BLaER1 (cell line): Measurements from ENCODE around the gene CRYL1.

Source experiments
- H3K27ac ChIP-seq: shearing (Covaris generic); formaldehyde crosslinking; 2 replicates; pipeline ENCODE4 v1.8.1; 2022
- H3K27me3 ChIP-seq: shearing (Covaris generic); formaldehyde crosslinking; 2 replicates; pipeline ENCODE4 v1.8.1; 2022
- H3K36me3 ChIP-seq: shearing (Covaris generic); formaldehyde crosslinking; 2 replicates; pipeline ENCODE4 v1.8.1; 2022
- H3K4me1 ChIP-seq: shearing (Covaris generic); formaldehyde crosslinking; 2 replicates; pipeline ENCODE4 v1.8.1; 2022
- H3K4me2 ChIP-seq: shearing (Covaris generic); formaldehyde crosslinking; 2 replicates; pipeline ENCODE4 v1.8.1; 2022
- H3K4me3 ChIP-seq: shearing (Covaris generic); formaldehyde crosslinking; 2 replicates; pipeline ENCODE4 v1.8.1; 2022
- H3K9ac ChIP-seq: shearing (Covaris generic); formaldehyde crosslinking; 2 replicates; pipeline ENCODE4 v1.8.1; 2022
- H3K9me3 ChIP-seq: shearing (Covaris generic); formaldehyde crosslinking; 2 replicates; pipeline ENCODE4 v1.8.1; 2022
- H4K20me1 ChIP-seq: shearing (Covaris generic); formaldehyde crosslinking; 2 replicates; pipeline ENCODE4 v1.8.1; 2022
- Cebpa-rat ChIP-seq: shearing (Covaris generic); IDR thresholded peaks from 2 replicates; pipeline ENCODE4 v1.8.1; 2022

The CRYL1 gene

GRCh38 chr13:20399961-20400360 is 125.7 kb downstream of the CRYL1 start:
- Histone ChIP-seq H3K4me2 (no peak overlapping the region), H3K4me3 (no peak overlapping the region)

DNA sequence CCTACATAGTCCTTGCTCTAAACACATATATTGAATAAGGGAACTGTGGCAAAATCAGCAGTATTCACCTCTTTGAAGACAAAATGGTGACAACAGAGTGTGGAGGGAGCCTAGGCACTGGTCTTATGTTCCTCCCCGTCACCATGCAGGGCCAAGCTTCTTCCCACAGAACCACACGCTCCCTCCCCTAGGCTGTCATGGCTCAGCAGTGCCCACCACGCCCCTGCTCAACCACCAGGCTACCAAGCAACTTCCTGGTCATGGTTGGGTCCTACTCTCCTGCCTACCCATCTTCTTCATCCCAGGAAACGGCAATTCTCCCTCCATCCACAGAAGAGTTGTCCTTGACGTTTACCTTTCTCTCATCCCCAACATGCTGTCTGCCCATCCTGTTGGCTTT is 126.1 kb downstream of the CRYL1 start:
- Histone ChIP-seq H3K27me3 (no peaks in the 10 kb centered on the region), H3K9ac (no peak overlapping the region), H3K4me3 (no peak overlapping the region), H3K9me3 (0 out of 2 replicates have a peak, but pooled peaks cover 5% of the 10 kb centered on the region), H3K4me2 (0 out of 2 replicates have a peak overlapping the region, but pooled peaks have one; percentile 18), H3K4me1 (peaks cover 4% of the 10 kb centered on the region; the same call in 1 of the 2 replicates), H4K20me1 (no peaks in the 10 kb centered on the region), H3K36me3 (no peaks in the 10 kb centered on the region), H3K27ac (no peak overlapping the region)
- TF ChIP-seq Cebpa-rat = no peak

More at GRCh38 chr13:20399961-20400360, 125.7 kb downstream of the CRYL1 start:
- no peak overlapping the region for H3K9ac ChIP-seq
- H3K27ac ChIP-seq = no peak overlapping the region
- H3K9me3 ChIP-seq = 0 out of 2 replicates have a peak, but pooled peaks cover under 1% of the 10 kb centered on the region
- H3K27me3 ChIP-seq = no peaks in the 10 kb centered on the region
- no peaks in the 10 kb centered on the region for H4K20me1 ChIP-seq
- TF ChIP-seq Cebpa-rat = no peak
- no peaks in the 10 kb centered on the region for H3K36me3 ChIP-seq
- H3K4me1 ChIP-seq = peaks cover 4% of the 10 kb centered on the region; the same call in 1 of the 2 replicates

DNA sequence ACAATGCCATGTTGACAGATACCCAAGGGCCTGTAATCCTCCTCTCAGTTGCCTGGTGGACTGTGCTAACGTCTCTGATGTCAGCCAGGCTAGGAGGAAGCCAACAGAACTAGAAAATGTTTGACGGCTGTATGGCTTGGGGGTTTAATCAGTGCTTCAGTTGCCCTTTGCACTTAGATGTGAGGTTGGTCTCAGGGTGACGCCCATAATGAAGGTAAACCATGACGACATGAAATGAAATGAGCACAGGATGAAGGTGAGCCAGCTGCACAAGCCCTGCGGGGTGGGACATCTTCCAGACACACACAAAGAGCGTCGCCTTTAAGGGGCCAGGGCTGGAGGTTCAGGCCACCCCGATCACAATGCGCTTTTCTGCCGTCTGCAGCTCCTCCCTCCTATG is 127.2 kb downstream of the CRYL1 start:
- peaks cover 10% of the 10 kb centered on the region; the same call in 1 of the 2 replicates for H3K9me3 ChIP-seq
- H3K4me3 ChIP-seq = no peak overlapping the region
- TF ChIP-seq Cebpa-rat = no peak
- no peak overlapping the region for H3K27ac ChIP-seq
- no peak overlapping the region for H3K9ac ChIP-seq
- H3K27me3 ChIP-seq = no peaks in the 10 kb centered on the region
- H3K4me1 ChIP-seq = peaks cover 4% of the 10 kb centered on the region; the same call in 1 of the 2 replicates
- no peaks in the 10 kb centered on the region for H4K20me1 ChIP-seq
- H3K4me2 ChIP-seq = no peak overlapping the region
- H3K36me3 ChIP-seq = no peaks in the 10 kb centered on the region

- no peak overlapping the region for H3K4me2 ChIP-seq
- no peak overlapping the region for H3K9ac ChIP-seq
- H3K27me3 ChIP-seq = no peaks in the 10 kb centered on the region
- no peaks in the 10 kb centered on the region for H4K20me1 ChIP-seq
- H3K27ac ChIP-seq = no peak overlapping the region
- peaks cover 4% of the 10 kb centered on the region; the same call in 1 of the 2 replicates for H3K4me1 ChIP-seq
- TF ChIP-seq Cebpa-rat = no peak
- no peaks in the 10 kb centered on the region for H3K36me3 ChIP-seq
- H3K4me3 ChIP-seq = no peak overlapping the region
- peaks cover 16% of the 10 kb centered on the region for H3K9me3 ChIP-seq
Observed at GRCh38 chr13:20397896-20398295, 127.8 kb downstream of the CRYL1 start.

GRCh38 chr13:20395061-20395916 is 130.4 kb downstream of the CRYL1 start:
- no peaks in the 10 kb centered on the region for H3K36me3 ChIP-seq
- no peak overlapping the region for H3K27ac ChIP-seq
- H4K20me1 ChIP-seq = no peaks in the 10 kb centered on the region
- no peak overlapping the region for H3K9ac ChIP-seq
- no peak overlapping the region for H3K4me3 ChIP-seq
- H3K9me3 ChIP-seq = peaks cover 34% of the 10 kb centered on the region
- no peaks in the 10 kb centered on the region for H3K27me3 ChIP-seq
- peaks cover 4% of the 10 kb centered on the region; the same call in 1 of the 2 replicates for H3K4me1 ChIP-seq
- no peak overlapping the region for H3K4me2 ChIP-seq
- TF ChIP-seq Cebpa-rat = no peak

GRCh38 chr13:20394506-20394905 is 131.2 kb downstream of the CRYL1 start:
- Histone ChIP-seq H3K36me3 (no peaks in the 10 kb centered on the region), H3K27ac (no peak overlapping the region), H3K9me3 (peaks cover 34% of the 10 kb centered on the region), H4K20me1 (no peaks in the 10 kb centered on the region), H3K4me1 (peaks cover 3% of the 10 kb centered on the region; the same call in 1 of the 2 replicates), H3K9ac (no peak overlapping the region), H3K27me3 (no peaks in the 10 kb centered on the region), H3K4me3 (no peak overlapping the region), H3K4me2 (no peak overlapping the region)
- no peak for TF ChIP-seq Cebpa-rat

GRCh38 chr13:20394169-20394501 is 131.5 kb downstream of the CRYL1 start:
- Histone ChIP-seq H3K9ac (no peak overlapping the region), H4K20me1 (no peaks in the 10 kb centered on the region), H3K4me3 (no peak overlapping the region), H3K4me1 (no peaks in the 10 kb centered on the region), H3K27ac (no peak overlapping the region), H3K9me3 (peaks cover 34% of the 10 kb centered on the region), H3K36me3 (no peaks in the 10 kb centered on the region), H3K4me2 (no peak overlapping the region), H3K27me3 (no peaks in the 10 kb centered on the region)
- TF ChIP-seq Cebpa-rat = no peak

- TF ChIP-seq Cebpa-rat = no peak
- Histone ChIP-seq H3K4me3 (no peak overlapping the region), H4K20me1 (no peaks in the 10 kb centered on the region), H3K9me3 (peaks cover 34% of the 10 kb centered on the region), H3K4me2 (no peak overlapping the region), H3K9ac (no peak overlapping the region), H3K27ac (no peak overlapping the region), H3K36me3 (no peaks in the 10 kb centered on the region), H3K4me1 (no peaks in the 10 kb centered on the region; the same call in 1 of the 2 replicates), H3K27me3 (no peaks in the 10 kb centered on the region)
Observed at GRCh38 chr13:20393273-20394168, 132.1 kb downstream of the CRYL1 start.

GRCh38 chr13:20392530-20392929 is 133.1 kb downstream of the CRYL1 start:
- Histone ChIP-seq H3K27ac (no peak overlapping the region), H3K4me3 (no peak overlapping the region), H4K20me1 (no peaks in the 10 kb centered on the region), H3K4me1 (peaks cover 9% of the 10 kb centered on the region), H3K4me2 (no peak overlapping the region), H3K9me3 (peaks cover 34% of the 10 kb centered on the region), H3K9ac (no peak overlapping the region), H3K36me3 (no peaks in the 10 kb centered on the region), H3K27me3 (no peaks in the 10 kb centered on the region)
- no peak for TF ChIP-seq Cebpa-rat
